ENCODE results near the gene IKZF3.

IKZF3 gene

GRCh38 chr17:39709998-39710964, 153.8 kb downstream of the IKZF3 start:
- Histone ChIP-seq H3K4me3 (ENCODE audit: control insufficient read depth in 1 of 7, extremely low read depth in 1 of 7, insufficient read depth in 4 of 7, low read depth in 2 of 7, low read length in 6 of 7) (no peak overlapping the region), H3K9me3 (ENCODE audit: control extremely low read depth in 1 of 5, control insufficient read depth in 4 of 5, insufficient read depth in 2 of 5, low read depth in 1 of 5, low read length in 4 of 5) (no peaks in the 10 kb centered on the region), H3K27me3 (replicated peaks in 2 of 5; ENCODE audit: control insufficient read depth in 4 of 5, insufficient read depth in 5 of 5, low read length in 4 of 5) (no peaks in the 10 kb centered on the region), H3K36me3 (ENCODE audit: control insufficient read depth in 4 of 4, insufficient read depth in 4 of 4, low read length in 3 of 4) (no peaks in the 10 kb centered on the region), H3K27ac (ENCODE audit: insufficient read depth in 1 of 2, low read depth in 1 of 2, low read length in 2 of 2, poor library complexity in 1 of 2, severe bottlenecking in 2 of 2) (no peak overlapping the region), H3K4me1 (ENCODE audit: control extremely low read depth in 1 of 4, control insufficient read depth in 4 of 4, insufficient read depth in 4 of 4, low read length in 3 of 4) (peaks cover 0 to 5% (median 0%) of the 10 kb centered on the region in 4 experiments)
- CTCF ChIA-PET, result interaction anchor here (0.8 to 1.1 kb wide), 2 partner anchors 10 to 20 kb away, joined by 3 to 4 read pairs; partner anchors contain the start of gene MIEN1
- POLR2A ChIA-PET, result interaction anchor here (0.6 kb wide), 1 partner anchor 27 kb away, joined by 5 read pairs; no protein-coding TSS in a partner anchor
- WGBS (ENCODE audit: insufficient coverage), result 97% methylated on average over 19 of the region's 20 CpGs
- DNase-seq, result no peak

GRCh38 chr17:39709319-39709997, 154.7 kb downstream of the IKZF3 start:
- CTCF ChIA-PET, result interaction anchor here (0.9 kb wide), 1 partner anchor 87 kb away, joined by 4 read pairs; no protein-coding TSS in a partner anchor
- DNase-seq, result no peak
- WGBS (ENCODE audit: insufficient coverage), result 94% methylated on average over 9 of the region's 14 CpGs
- Histone ChIP-seq H3K9me3 (ENCODE audit: control extremely low read depth in 1 of 5, control insufficient read depth in 4 of 5, insufficient read depth in 2 of 5, low read depth in 1 of 5, low read length in 4 of 5) (no peaks in the 10 kb centered on the region), H3K27ac (ENCODE audit: insufficient read depth in 1 of 2, low read depth in 1 of 2, low read length in 2 of 2, poor library complexity in 1 of 2, severe bottlenecking in 2 of 2) (no peak overlapping the region), H3K4me3 (ENCODE audit: control insufficient read depth in 1 of 7, extremely low read depth in 1 of 7, insufficient read depth in 4 of 7, low read depth in 2 of 7, low read length in 6 of 7) (no peak overlapping the region), H3K4me1 (ENCODE audit: control extremely low read depth in 1 of 4, control insufficient read depth in 4 of 4, insufficient read depth in 4 of 4, low read length in 3 of 4) (peaks cover 0 to 5% (median 0%) of the 10 kb centered on the region in 4 experiments), H3K27me3 (replicated peaks in 2 of 5; ENCODE audit: control insufficient read depth in 4 of 5, insufficient read depth in 5 of 5, low read length in 4 of 5) (no peaks in the 10 kb centered on the region), H3K36me3 (ENCODE audit: control insufficient read depth in 4 of 4, insufficient read depth in 4 of 4, low read length in 3 of 4) (no peaks in the 10 kb centered on the region)
- POLR2A ChIA-PET, result no interaction called here

Measured in common myeloid progenitor, CD34-positive (primary cell).